GM13976 (cell line): ENCODE data around the gene MYL3.

Experiments used
- DNase-seq: peaks from one replicate; pipeline ENCODE4 v3.0.0; 2012; ENCODE audit warnings: low spot score
- in situ Hi-C: fragments of 300-500 bp; cut with MboI; formaldehyde crosslinking; loops from one replicate; pipeline ENCODE4 v1.12.0; 2022; ENCODE audit warnings: low sequenced_read_pairs, mixed read lengths, inconsistent platforms; ENCODE audit not compliant: unreplicated experiment
- TF ChIP-seq, protein P1 (sequence below): IDR thresholded peaks from 2 replicates; pipeline ENCODE4 v1.5.1; 2012; ENCODE audit warnings: borderline replicate concordance, mild to moderate bottlenecking; ENCODE audit not compliant: insufficient read depth; ENCODE audit errors: extremely low read depth, missing control alignments, control extremely low read depth

MYL3 gene

DNA sequence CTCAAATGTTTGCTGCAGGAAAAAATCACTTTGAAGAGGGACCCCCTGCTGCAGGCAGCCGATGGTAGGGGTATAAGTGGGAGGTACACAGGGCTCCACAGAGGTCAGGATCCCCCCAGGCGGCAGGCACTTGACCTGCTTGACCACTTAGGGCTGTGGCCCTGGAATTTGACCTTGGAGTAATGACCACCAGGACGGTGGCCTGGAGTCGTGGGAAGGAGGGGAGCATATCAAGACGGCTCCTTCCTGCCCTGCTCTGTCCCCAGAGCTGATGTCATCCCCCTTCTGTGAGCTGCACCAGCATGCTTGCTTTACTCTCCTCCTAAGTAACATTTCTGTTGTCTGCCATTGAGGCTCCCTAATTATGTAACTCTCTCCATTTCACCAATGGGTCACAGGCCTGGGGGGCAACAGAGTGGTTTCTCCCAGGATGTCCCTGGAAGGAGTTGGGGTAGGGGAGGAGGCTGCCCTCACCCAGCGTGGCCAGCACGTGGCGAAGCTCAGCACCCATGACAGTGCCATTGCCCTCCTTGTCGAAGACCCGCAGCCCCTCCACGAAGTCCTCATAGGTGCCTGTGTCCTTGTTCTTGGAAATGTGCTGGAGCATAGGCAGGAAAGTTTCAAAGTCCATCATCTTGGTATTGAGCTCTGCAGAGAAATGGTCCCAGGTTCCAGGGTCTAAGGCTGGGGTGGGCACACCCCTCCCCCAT is 4.1 kb downstream of the MYL3 start:
- DNase-seq, result no peak
- in situ Hi-C loops, result no loop called here
- TF ChIP-seq, protein P1, sequence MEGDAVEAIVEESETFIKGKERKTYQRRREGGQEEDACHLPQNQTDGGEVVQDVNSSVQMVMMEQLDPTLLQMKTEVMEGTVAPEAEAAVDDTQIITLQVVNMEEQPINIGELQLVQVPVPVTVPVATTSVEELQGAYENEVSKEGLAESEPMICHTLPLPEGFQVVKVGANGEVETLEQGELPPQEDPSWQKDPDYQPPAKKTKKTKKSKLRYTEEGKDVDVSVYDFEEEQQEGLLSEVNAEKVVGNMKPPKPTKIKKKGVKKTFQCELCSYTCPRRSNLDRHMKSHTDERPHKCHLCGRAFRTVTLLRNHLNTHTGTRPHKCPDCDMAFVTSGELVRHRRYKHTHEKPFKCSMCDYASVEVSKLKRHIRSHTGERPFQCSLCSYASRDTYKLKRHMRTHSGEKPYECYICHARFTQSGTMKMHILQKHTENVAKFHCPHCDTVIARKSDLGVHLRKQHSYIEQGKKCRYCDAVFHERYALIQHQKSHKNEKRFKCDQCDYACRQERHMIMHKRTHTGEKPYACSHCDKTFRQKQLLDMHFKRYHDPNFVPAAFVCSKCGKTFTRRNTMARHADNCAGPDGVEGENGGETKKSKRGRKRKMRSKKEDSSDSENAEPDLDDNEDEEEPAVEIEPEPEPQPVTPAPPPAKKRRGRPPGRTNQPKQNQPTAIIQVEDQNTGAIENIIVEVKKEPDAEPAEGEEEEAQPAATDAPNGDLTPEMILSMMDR, result no peak

- no peak for DNase-seq
- TF ChIP-seq, protein P1, result no peak
- in situ Hi-C loops, result no loop called here
Observed at GRCh38 chr3:46858456-46858855, 4.8 kb downstream of the MYL3 start.

DNA sequence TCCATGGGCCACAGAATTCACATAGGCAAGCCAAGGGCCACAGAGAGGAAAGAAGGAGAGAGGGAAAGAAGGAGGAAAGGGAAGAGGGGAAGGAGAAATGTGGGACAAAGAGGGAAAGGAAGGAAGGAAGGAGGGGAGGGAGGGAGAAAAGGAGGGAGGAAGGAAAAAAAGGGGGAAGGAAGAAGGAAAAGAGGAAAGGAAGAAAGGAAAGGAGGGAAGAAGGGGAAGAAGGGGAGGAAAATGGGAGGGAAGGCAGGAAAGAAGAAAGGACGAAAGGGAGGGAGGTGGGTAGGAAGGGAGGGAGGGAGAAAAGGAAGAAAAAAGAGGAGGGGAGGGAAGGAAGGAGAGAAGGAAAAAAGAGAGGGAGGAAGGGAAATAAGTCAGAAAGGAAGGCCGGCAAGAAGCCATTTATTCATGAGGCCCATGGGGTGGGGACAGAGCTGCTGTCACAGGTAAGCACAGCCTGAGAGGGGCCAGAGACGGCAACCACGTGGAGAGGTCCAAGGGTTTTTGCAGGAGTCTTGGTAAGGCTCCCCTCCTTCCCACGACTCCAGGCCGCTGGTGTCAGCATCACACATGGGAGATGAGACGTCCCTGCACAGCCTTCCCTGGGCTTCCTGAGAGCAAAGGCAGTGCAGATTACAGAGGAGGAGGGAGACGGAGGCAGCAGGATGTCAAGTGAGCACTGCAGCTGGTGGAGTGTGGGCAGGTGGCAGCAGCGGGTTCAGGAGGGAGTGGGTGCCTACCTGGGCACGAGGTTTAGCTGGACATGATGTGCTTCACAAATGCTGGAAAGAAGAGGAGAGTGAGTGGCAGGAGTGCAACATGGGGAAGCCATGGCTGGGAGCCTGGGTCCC is 5.5 kb downstream of the MYL3 start:
- TF ChIP-seq, protein P1, result no peak
- no peak for DNase-seq
- in situ Hi-C loops, result no loop called here

DNA sequence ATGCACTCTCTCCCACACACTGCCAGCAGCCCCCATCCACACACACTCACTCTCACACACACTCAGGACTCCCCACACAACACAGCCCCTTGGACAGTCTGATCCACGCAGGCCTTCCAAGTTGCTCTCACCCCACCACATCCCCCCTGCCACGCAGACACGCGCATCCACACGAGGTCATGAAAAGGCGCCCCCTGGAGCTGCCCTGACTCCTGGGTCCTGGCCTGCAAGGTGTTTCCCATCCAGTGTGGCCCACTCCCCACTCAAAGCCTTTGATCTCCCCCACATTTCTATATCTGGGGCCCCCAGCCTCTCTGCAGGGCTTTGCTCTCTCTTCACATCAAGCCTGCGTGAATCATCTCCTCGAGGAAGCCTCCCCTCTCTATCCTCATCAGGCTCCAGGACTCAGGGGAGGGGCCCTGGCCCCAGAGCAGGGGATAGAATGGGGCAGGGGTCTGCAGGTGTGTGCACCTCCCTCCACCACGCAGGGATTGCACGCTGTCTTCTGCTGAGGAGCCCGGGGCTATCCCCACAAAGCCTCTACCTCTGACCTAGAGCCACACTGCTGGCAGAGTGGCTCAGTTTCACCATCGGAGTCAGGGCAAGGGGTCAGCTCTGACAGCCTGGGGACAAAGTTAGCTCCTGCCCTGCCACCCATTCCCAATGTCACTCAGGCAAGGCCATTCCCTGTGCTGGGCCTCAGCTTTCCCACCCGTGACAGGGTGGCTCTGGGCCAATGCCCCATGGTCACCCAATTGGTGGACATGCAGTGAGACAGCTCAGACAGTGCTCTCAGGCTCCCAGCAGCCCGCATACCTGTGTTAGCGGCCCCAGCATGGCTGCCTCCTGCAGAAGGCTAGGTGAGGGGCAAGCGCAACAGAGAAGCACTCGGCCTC is 6.4 kb downstream of the MYL3 start:
- no peak for DNase-seq
- TF ChIP-seq, protein P1, result no peak
- in situ Hi-C loops, result no loop called here

DNA sequence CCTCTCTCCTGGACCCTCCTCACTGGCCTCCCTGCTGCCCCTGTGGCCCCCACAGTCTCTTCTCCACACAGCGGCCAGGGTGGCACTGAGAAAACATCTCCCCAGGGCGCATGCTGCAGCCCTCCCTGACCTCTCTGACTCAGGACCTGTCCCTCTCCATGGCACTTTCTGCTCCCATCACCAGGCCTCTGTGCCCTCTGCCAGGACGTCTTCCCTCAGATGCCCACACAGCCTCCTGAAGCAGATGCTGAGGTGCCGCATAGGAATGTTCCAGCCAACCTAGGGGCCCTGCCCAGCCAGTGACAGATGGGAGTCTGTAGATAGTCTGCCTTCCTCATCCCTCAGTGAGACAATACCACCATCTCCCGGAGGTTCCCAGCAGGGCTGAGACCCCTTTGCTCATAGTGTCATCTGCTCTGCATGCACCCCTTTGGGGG is 8.7 kb downstream of the MYL3 start:
- TF ChIP-seq, protein P1, result no peak
- in situ Hi-C loops, result no loop called here
- no peak for DNase-seq
